ENCODE results near the gene MED13L.

DNA sequence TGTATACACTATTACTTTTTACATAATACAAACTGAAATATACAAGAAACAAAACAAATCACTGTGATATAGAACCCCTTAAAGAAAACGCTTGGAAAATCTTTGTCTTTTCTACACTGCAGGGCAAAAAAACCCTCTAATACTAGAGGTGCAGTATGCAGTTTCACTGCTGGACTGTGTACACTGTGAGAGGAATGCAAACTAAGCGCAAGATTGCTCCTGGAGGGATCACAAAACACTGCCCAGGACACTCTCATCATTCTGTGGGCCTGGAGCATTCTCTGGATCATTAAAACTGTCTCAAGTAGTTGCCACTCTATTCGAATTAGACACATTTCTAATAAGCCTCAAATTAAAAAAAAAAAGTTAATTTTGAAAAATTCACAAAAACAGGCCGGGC is 217.6 kb downstream of the MED13L start:
- no peak for TF ChIP-seq EP300 (IDR thresholded peaks at IDR 0.05; ENCODE audit: borderline replicate concordance in 1 of 2, low read depth in 2 of 2, low read length in 2 of 2)
- TF ChIP-seq SP2 (IDR thresholded peaks at IDR 0.05; ENCODE audit: low read length): no peak
